HUES48 (cell line): ENCODE data around the gene MAGI2.

Experiments used
- H3K27ac ChIP-seq: one replicate; pipeline ENCODE4 v1.7.0; 2013; ENCODE audit warnings: low read depth, low read length, inconsistent platforms
- H3K27me3 ChIP-seq: 2 replicates; pipeline ENCODE4 v1.6.1; 2013; ENCODE audit warnings: mild to moderate bottlenecking, low read length; ENCODE audit not compliant: control insufficient read depth, insufficient read depth
- H3K36me3 ChIP-seq: 2 replicates; pipeline ENCODE4 v1.6.1; 2013; ENCODE audit warnings: low read length; ENCODE audit not compliant: control insufficient read depth, insufficient read depth
- H3K4me1 ChIP-seq: 2 replicates; pipeline ENCODE4 v1.6.1; 2013; ENCODE audit warnings: mild to moderate bottlenecking, low read length; ENCODE audit not compliant: control insufficient read depth, insufficient read depth
- H3K4me3 ChIP-seq: 2 replicates; pipeline ENCODE4 v1.5.1; 2013; ENCODE audit warnings: mild to moderate bottlenecking, low read depth, low read length
- H3K9ac ChIP-seq: 2 replicates; pipeline ENCODE4 v1.6.1; 2013; ENCODE audit warnings: mild to moderate bottlenecking, low read depth, low read length, moderate library complexity
- H3K9me3 ChIP-seq: 2 replicates; pipeline ENCODE4 v1.6.1; 2013; ENCODE audit warnings: low read length; ENCODE audit not compliant: control insufficient read depth, insufficient read depth

Gene MAGI2

DNA sequence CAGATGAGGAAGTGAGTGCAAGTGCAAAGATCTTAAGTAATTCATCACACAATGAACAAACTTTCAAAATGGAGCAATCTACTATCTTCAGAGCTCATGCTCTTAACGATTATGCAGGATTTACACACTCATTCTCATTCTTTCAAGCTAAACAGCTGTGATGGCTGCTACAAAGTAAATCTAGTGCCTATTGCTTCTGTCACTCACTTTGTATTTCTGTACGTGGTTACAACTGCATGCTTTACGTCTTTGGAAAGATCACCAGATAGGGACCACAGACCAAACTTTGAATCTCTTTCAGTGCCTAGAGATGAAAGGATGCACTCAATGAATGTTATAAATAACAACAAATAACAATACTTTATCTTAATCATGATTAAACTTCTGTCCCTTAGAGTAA, 194.6 kb downstream of the MAGI2 start:
- H3K4me1 ChIP-seq, result no peaks in the 10 kb centered on the region
- no peak overlapping the region for H3K4me3 ChIP-seq
- no peaks in the 10 kb centered on the region for H3K27me3 ChIP-seq
- no peaks in the 10 kb centered on the region for H3K9me3 ChIP-seq
- H3K27ac ChIP-seq, result no peak overlapping the region
- no peak overlapping the region for H3K9ac ChIP-seq
- no peaks in the 10 kb centered on the region for H3K36me3 ChIP-seq

DNA sequence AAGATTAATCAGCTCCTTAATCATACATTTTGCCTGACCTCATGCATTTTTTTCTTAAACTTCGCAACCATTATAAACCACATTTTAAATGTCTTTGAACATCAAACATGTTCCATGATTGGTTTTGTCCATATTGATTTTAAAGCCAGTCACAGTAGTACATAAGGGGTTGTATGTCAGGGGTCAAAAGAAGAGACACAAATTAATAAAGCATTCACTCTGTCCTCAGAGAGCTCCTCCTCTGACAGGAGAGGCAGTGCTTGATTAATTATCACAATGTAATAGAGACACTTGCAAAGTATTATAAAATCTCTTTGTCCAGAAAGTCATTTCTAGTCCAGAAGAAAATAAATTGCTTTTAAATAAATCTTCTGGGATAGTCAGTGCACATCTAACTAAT, 195.5 kb downstream of the MAGI2 start:
- no peaks in the 10 kb centered on the region for H3K9me3 ChIP-seq
- H3K4me1 ChIP-seq, result no peaks in the 10 kb centered on the region
- H3K27me3 ChIP-seq, result no peaks in the 10 kb centered on the region
- no peak overlapping the region for H3K4me3 ChIP-seq
- no peak overlapping the region for H3K27ac ChIP-seq
- H3K9ac ChIP-seq, result no peak overlapping the region
- no peaks in the 10 kb centered on the region for H3K36me3 ChIP-seq

DNA sequence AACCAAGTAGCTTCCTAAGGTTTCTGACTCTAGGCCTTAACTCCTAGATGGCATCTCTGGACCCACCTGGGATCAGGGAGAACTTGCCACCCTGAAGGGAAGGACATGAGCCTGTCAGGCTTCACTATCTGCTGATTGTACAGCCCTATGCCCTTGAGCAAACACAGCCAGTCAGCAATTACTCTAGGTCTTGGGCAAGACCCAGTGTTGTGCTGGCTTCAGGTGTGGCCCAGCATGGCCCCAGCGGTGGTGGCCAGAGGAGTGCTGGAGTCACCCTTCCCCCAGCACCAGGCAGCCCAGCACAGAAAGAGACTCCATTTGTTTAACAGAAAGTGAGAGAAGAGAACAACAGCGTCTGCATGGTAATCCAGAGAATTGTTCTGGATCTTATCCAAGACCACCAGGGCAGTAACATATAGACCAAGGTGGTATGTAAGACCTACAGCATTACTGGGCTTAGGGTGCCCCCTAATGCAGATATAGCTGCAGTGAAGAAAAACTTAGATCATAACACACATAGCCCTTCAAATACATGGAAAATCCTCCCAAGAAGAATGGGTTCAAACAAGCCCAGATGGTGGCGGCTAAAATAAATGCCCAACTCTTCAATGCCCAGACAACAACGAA, 207.7 kb downstream of the MAGI2 start:
- Histone ChIP-seq H3K4me1 (no peaks in the 10 kb centered on the region), H3K36me3 (no peaks in the 10 kb centered on the region), H3K27ac (no peak overlapping the region), H3K4me3 (no peak overlapping the region), H3K9me3 (no peaks in the 10 kb centered on the region), H3K27me3 (no peaks in the 10 kb centered on the region), H3K9ac (no peak overlapping the region)

DNA sequence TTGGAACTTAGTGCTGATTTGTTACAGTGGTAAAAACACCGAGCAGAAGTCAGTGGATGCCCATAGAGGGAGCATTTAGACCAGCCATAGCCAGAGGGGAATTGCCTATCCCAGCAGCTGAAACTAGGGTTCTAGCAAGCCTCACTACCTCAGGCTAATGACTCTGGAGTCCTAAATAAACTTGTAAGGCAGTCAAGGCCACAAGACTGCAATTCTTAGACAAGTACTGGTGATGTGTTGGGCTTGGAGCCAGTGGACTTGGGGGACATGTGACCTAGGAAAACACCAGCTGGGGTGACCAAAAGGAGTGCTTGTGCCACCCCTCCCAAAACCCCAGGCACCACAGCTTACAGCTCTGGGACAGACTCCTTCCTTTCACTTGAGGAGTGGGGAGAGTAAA, 209.0 kb downstream of the MAGI2 start:
- Histone ChIP-seq H3K27ac (no peak overlapping the region), H3K4me1 (no peaks in the 10 kb centered on the region), H3K9ac (no peak overlapping the region), H3K36me3 (no peaks in the 10 kb centered on the region), H3K27me3 (no peaks in the 10 kb centered on the region), H3K9me3 (no peaks in the 10 kb centered on the region), H3K4me3 (no peak overlapping the region)

DNA sequence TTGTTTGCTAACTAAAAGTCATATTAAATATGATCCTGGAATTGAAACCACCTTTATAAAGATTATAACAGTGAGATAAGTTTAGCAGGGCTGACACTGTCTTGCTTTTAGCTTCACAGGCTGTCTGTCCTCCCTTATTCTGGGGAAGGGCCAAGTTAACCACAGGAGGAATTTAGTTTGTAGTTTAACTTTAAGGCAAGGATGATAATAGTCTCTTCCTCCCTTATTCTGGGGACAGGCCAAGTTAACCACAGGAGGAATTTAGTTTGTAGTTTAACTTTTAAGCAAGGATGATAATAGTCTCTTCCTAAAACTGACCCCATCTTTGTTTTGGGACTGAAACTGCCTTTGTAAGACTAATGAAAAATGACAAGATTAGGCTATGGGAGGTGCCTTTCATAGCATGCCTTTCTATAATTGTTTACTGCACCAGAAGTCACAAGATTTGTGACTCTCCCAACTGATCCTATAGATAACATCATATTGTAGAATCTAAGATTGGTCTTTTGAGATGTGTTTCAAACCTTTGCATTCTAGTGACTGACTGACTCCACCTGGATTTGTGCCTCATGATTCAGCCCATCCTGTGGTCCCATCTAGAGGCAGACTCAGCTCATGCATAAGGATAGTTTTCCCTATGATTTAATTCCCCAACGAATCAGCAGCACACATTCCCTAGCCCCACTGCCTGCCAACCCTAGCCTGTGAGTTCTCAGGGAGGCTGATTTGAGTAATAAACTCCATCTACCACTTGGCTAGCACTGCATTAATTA, 212.0 kb downstream of the MAGI2 start:
- no peaks in the 10 kb centered on the region for H3K4me1 ChIP-seq
- H3K9me3 ChIP-seq, result no peaks in the 10 kb centered on the region
- no peak overlapping the region for H3K4me3 ChIP-seq
- no peaks in the 10 kb centered on the region for H3K36me3 ChIP-seq
- H3K27ac ChIP-seq, result no peak overlapping the region
- H3K9ac ChIP-seq, result no peak overlapping the region
- H3K27me3 ChIP-seq, result no peaks in the 10 kb centered on the region

DNA sequence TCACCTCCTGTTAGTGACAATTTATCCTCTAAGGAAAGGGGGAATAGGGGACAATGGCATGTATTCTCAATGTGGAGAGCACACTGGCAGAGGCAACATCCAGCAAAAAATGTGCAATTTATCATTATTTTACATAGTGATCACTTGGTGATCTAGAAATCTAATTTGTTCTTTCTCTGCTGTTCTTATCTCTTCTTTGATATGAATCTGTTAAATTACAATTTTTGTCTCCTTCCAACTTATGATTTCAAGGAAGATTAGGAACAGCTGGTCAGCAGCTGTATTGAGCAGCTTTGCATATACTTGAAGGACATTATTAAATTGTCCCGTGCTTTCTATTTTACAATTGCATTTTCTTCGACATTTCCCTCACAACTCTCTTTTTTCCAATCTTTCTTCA, 213.1 kb downstream of the MAGI2 start:
- H3K27me3 ChIP-seq, result no peaks in the 10 kb centered on the region
- H3K4me1 ChIP-seq, result no peaks in the 10 kb centered on the region
- H3K36me3 ChIP-seq, result no peaks in the 10 kb centered on the region
- no peak overlapping the region for H3K4me3 ChIP-seq
- H3K27ac ChIP-seq, result no peak overlapping the region
- no peak overlapping the region for H3K9ac ChIP-seq
- H3K9me3 ChIP-seq, result no peaks in the 10 kb centered on the region

DNA sequence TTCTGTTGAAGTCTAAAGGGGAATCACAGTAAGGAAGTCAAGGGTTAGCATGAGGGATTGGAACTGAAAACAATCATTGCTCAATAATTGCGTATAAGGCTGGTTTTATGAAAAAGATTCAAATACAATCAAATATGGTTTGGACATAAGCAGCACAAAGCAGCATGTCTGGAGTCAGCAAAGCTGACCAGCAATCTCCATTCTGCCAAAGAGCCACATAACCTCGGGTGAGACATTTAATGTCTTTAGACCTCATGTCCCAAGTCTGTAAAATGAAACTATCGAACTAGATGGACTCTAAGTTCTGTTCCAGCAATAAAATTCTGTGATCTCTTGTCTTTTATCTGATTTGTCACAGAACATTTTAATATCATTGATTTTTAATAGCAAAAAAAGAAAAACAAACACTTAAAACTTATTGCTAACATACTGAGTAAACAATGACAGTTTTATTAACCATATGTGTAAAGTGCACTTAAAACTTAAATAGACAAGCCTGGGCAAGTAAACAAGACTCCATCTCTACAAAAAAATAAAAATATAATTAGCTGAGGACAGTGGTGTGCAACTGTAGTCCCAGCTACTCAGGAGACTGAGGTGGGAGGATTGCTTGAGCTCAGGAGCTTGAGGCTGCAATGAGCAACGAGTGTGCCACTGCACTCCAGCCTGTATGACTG, 217.0 kb downstream of the MAGI2 start:
- H3K36me3 ChIP-seq, result no peaks in the 10 kb centered on the region
- no peaks in the 10 kb centered on the region for H3K9me3 ChIP-seq
- H3K4me3 ChIP-seq, result no peak overlapping the region
- H3K27me3 ChIP-seq, result no peaks in the 10 kb centered on the region
- no peak overlapping the region for H3K27ac ChIP-seq
- H3K4me1 ChIP-seq, result no peaks in the 10 kb centered on the region
- H3K9ac ChIP-seq, result no peak overlapping the region

DNA sequence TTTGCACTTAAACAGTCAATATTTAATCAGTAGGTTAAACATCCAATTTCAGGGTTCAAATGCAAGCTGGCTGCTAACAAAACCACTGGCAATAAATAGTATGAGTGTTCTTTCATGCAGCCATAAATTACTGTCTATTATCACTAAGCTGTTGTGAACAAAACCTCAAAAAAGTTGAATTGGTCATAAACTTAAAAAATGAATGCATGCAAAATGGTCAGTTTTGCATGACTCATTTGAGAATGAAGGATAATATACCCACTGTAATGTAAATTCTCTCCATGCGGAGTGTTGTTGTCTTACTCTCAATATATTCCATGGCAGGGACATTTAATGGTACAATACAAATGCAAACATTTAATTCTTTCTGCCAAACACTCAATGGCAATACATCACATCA, 226.4 kb downstream of the MAGI2 start:
- H3K4me1 ChIP-seq, result peaks cover 22% of the 10 kb centered on the region

DNA sequence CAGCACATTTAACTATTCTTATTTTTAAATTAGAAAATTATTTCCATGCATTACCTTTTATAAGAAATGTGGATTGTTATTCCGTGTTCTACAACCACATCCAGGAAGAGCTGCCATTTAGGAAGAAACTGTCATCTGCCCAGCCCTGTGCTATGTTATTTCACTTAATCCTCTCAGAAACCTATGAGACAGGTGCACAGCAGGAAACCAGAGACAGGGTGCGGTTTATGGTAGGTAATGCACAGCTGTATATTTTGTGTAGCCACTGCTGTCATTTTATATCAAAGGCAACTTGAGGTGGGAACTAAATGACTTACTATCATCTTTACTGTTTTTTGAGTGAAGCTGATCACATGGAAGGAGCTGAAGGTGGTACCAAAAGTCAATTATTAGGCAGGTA, 232.3 kb downstream of the MAGI2 start:
- H3K9ac ChIP-seq, result no peak overlapping the region
- H3K36me3 ChIP-seq, result no peaks in the 10 kb centered on the region
- 0 out of 2 replicates have a peak, but pooled peaks cover 3% of the 10 kb centered on the region for H3K9me3 ChIP-seq
- H3K4me1 ChIP-seq, result peaks cover under 1% of the 10 kb centered on the region; the same call in 1 of the 2 replicates
- H3K4me3 ChIP-seq, result no peak overlapping the region
- no peaks in the 10 kb centered on the region for H3K27me3 ChIP-seq
- no peak overlapping the region for H3K27ac ChIP-seq

More for the DNA sequence above, 226.4 kb downstream of the MAGI2 start:
- no peak overlapping the region for H3K27ac ChIP-seq
- H3K27me3 ChIP-seq, result no peaks in the 10 kb centered on the region
- H3K4me3 ChIP-seq, result no peak overlapping the region
- no peaks in the 10 kb centered on the region for H3K36me3 ChIP-seq
- H3K9ac ChIP-seq, result no peak overlapping the region
- no peaks in the 10 kb centered on the region for H3K9me3 ChIP-seq

DNA sequence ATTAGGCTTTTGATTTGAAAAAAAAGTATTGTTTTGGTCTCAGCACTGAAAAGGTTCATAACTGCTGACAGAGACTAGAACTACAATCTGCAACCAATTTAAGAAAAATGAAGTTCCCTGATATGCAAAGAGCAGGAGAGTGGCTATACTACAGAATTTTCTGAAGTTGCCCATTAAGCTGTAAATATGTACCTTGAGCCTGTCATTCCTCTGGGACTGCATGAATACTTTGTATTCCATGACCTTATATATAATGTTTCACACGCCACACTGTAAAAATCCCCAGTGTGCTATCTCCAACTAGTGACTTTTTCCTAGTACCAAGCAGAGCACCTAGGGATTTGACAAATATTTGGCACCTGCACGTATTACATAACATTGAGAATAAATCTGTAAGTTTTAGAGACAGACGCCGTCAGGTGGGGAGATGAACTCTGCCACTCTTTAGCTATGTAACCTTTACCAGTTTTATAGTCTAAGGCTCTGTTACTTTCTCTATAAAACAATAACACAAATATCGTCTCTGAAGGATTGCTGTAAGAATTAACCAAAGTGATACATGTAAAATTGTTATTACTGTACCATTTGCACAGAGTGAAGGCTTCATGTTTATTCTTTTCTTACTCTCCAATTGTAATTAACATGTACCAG, 235.4 kb downstream of the MAGI2 start:
- Histone ChIP-seq H3K27ac (no peak overlapping the region), H3K9me3 (0 out of 2 replicates have a peak, but pooled peaks cover 3% of the 10 kb centered on the region), H3K27me3 (no peaks in the 10 kb centered on the region), H3K4me1 (no peaks in the 10 kb centered on the region), H3K4me3 (no peak overlapping the region), H3K36me3 (no peaks in the 10 kb centered on the region), H3K9ac (no peak overlapping the region)

DNA sequence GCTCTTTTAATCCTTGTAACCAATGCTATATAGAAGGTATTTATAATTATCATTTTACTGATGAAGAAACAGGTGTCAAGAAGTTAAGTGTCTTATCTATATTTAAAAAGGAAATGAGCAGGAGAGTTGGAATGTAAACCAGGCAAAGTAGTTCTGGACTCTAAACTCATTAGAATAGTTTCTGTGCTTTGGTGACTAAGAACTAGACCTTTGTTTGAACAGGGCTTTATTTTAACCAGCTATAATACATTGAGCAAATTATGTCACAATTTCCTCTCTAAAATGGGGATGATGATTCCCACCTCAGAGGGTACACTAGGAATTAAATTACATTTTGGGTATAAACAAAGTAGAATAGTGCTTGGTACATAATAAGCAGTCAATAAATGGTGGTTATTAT, 236.0 kb downstream of the MAGI2 start:
- Histone ChIP-seq H3K27ac (no peak overlapping the region), H3K9me3 (0 out of 2 replicates have a peak, but pooled peaks cover 3% of the 10 kb centered on the region), H3K9ac (no peak overlapping the region), H3K4me1 (no peaks in the 10 kb centered on the region), H3K36me3 (no peaks in the 10 kb centered on the region), H3K27me3 (no peaks in the 10 kb centered on the region), H3K4me3 (no peak overlapping the region)
